Head of caudate nucleus (tissue), 42 donors: ENCODE data around the gene RAP1A.
"Not testable (repeated sequence)": the region's sequence is repeated elsewhere in the genome, so short reads cannot be mapped to it uniquely, and the experiment has no call there.

Experiments
- DNase-seq, 42 donors: peaks; one replicate each; pipeline versions ENCODE4 v3.0.0 to v3.0.0-alpha.2; 2020 to 2021; ENCODE audit warnings: mixed read lengths in 7 of 42
- intact Hi-C: fragments of 100-400 bp; cut with DNase I; formaldehyde crosslinking; loops from one replicate; pipeline ENCODE4 v1.15.0; 2022

The RAP1A gene

DNA sequence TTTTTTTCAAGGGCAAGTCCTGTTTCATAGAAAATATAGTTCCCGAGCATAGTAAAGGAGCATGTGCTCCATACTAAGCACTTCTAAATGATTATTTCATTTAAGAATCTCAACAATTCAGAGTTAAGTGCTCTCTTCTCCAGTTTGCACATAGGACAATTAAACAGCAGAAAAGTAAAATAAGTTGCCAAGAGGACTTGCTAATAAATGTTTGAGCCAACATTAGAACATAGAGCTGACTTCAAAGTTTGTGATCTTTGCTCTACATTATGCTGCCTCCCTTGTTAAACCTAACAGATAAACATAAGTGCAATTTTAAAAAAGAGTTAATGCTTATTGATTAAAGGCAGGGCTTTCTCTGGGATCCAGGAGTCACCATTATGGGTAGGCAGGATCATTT is 23.8 kb upstream of the RAP1A start:
- intact Hi-C loops, result no loop called here
- DNase-seq, result no peak

- no peak for DNase-seq
- intact Hi-C loops, result no loop called here
Observed at GRCh38 chr1:111596499-111596898, 23.1 kb upstream of the RAP1A start.

GRCh38 chr1:111597426-111597825 is 22.2 kb upstream of the RAP1A start:
- intact Hi-C loops, result no loop called here
- no peak for DNase-seq

GRCh38 chr1:111598544-111598943 is 21.0 kb upstream of the RAP1A start:
- DNase-seq, result no peak
- intact Hi-C loops, result no loop called here

GRCh38 chr1:111599781-111600693 is 19.6 kb upstream of the RAP1A start:
- DNase-seq, result no peak
- intact Hi-C loops, result no loop called here

- no peak for DNase-seq
- intact Hi-C loops, result no loop called here
Observed at GRCh38 chr1:111600886-111601386, 18.7 kb upstream of the RAP1A start.

DNA sequence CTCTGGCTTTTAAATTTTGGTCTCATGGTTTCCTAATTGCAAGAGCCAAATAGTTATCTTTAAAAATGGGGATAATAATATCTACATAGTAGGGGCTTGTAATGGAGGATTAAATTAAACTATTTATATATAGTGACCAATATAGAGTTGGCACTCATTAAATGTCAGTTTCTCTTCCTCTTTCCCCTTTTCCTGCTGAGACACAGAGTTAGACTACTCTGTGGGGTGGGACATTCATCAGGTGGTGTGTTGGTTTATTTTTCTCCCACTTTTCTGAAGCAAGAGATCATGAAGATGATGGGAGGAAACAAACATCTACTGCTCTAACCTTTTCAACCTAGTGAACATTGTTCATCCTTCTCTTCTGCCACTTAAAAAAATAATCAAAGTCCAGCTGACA is 17.3 kb upstream of the RAP1A start:
- intact Hi-C loops, result no loop called here
- no peak for DNase-seq

DNA sequence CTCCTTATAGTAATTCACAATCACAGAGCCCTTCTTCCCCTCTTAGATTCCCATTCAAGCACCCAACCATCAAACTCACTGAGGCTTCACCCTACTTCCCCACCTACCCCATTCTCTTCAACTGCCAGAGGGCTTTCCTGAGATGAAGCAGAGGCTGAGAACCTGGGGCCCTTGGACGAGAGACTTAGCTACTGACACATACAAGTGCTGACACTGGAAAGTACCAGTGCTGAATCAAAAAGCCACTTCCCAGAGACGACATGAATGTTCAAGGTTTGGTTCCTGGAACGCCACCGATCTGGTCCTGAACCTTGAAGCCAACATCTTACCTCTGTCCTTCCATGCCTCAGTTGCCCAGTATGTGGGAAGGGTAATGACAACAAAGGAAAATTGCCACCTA is 16.6 kb upstream of the RAP1A start:
- intact Hi-C loops, result no loop called here
- no peak for DNase-seq

- intact Hi-C loops, result no loop called here
- peak in 7 of 42 donors; percentile 8 to 26 (median 17) for DNase-seq
Observed at GRCh38 chr1:111603979-111604378, 15.6 kb upstream of the RAP1A start.

DNA sequence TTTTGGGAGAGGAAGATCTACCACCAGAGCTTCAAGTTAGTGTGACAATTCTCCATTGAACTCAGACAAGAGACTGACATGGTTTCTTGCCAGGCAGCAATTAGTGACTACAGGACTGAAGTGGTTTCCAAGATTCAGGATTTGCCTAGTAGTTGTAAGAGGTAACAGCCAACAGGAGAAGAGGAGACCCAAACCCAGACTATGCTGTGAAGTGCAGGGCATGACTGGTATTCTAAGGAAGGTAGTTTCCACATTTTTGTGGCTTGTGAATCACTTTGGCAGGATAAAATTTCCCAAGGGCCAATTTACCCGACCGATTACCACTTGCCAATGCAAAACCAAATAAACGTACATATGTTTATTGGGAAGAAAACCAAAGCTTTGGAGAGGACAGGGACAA is 14.7 kb upstream of the RAP1A start:
- intact Hi-C loops, result no loop called here
- no peak for DNase-seq

DNA sequence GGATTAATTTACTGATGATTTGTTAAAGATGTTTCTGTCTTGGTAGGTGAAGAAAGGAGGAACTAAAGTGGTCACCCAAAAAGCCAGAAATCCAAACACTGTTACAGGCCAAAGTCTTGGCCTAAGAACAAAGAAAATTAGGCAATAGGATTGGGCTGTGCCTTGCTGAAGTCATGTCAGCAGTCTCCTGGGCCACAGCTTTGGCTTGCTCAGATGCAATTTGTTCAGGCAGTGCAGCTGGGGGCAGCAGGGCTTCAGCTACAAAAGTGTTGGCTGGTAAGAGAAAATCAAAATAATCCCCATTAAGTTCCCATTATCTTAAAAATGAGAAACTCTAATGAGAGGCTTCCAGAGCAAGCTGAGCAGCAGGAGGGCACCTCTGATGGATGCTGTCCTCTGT is 14.0 kb upstream of the RAP1A start:
- peak in 10 of 42 donors; percentile 17 to 54 (median 36) for DNase-seq
- intact Hi-C loops, result no loop called here

GRCh38 chr1:111606457-111607215 is 13.0 kb upstream of the RAP1A start:
- intact Hi-C loops, result not testable (repeated sequence)
- DNase-seq, result peak in 7 of 42 donors; percentile 15 to 63 (median 36)

DNA sequence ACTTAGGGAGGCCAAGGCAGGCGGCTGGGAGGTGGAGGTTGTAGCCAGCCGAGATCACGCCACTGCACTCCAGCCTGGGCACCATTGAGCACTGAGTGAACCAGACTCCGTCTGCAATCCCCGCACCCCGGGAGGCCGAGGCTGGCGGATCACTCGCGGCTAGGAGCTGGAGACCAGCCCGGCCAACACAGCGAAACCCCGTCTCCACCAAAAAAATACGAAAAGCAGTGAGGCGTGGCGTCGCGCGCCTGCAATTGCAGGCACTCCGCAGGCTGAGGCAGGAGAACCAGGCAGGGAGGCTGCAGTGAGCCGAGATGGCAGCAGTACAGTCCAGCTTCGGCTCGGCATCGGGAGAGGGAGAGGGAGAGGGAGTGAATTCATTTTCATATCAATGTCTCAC is 11.1 kb upstream of the RAP1A start:
- not testable (repeated sequence) for DNase-seq

DNA sequence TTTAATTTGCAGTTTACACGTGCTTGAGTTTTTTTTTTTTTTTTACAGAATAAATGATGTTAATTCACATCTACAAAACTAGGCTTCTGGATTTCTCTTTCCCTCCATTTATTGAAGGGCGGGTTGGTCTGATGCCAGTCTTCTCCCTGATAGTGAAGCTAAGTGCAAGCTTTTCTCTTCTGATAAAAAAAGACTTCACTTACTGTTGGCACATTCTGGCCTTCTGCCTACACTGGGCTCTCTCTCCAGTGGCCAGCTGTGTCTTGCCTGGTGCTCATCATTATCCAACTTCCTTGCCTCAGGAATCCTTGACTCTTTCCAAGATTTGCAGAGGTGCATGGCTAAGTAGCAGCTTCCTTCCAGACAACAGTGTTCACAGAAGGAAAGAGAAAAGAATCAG is 7.6 kb upstream of the RAP1A start:
- DNase-seq, result no peak

More for the DNA sequence above, 11.1 kb upstream of the RAP1A start:
- intact Hi-C loops, result not testable (repeated sequence)

DNA sequence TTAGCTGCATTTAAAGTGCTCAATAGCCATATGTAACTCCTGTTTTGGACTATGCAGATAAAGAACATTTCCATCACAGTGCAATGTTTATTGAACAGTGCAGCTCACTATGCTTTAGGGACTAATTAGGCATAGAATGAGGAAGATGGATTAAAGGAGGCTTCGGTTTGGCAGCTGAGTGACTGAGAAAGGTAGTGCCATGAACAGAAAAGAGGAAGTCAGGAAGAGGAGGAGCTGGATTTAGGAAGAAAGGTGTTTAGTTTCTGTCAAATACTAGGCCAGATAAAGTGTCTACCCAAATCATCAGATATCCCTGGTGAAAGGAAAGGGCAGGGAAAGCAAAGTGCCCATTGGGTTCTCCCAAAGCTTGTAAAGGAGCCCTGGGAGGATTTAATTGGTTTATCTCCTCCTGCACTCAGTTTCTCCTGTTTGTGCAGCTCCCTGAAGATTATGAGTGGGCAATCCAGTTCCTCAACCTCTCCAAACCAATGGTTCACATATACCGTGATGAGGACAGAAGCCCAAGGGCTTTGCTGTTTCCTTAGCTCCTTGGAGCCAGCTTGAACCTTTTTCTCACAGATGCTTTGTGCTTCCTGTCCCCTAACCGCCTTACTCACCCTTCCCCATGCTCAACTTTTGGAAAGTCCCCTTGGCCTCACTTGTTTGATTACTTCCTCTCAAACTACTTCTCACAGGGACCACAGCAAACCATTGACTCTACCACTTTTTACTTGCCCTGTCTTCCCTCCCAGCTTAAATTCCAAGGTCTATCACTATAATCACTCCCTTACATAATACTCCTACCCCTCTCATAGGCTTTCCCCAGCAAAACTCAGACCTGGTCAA is 3.5 kb upstream of the RAP1A start:
- intact Hi-C loops, result loop anchor here (10.0 kb wide), 1 partner anchor 101 kb away; no protein-coding TSS in a partner anchor
- DNase-seq, result no peak

More for the DNA sequence above, 7.6 kb upstream of the RAP1A start:
- intact Hi-C loops, result loop anchor here (10.0 kb wide), 1 partner anchor 97 kb away; no protein-coding TSS in a partner anchor

DNA sequence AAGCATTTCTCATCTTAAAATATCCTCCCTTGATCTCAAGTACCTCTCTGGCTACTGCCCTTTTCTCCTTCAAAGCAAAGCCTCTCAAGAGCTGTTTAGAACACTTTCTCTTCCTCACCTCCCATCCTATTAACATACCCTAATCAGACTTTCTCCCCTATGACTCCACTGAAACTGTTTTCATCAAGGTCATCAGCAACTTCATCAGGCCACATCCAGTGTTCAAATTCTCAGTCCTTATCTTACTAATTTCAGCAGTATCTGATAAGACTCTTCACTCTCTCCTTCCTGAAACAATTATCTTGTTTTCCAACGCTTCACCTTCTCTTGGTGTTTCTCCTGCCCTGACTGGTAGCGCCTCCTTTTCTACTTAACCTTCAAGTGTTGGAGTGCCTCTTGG is 1.5 kb upstream of the RAP1A start:
- DNase-seq, result no peak
- intact Hi-C loops, result loop anchor here (10.0 kb wide), 1 partner anchor 103 kb away; no protein-coding TSS in a partner anchor

DNA sequence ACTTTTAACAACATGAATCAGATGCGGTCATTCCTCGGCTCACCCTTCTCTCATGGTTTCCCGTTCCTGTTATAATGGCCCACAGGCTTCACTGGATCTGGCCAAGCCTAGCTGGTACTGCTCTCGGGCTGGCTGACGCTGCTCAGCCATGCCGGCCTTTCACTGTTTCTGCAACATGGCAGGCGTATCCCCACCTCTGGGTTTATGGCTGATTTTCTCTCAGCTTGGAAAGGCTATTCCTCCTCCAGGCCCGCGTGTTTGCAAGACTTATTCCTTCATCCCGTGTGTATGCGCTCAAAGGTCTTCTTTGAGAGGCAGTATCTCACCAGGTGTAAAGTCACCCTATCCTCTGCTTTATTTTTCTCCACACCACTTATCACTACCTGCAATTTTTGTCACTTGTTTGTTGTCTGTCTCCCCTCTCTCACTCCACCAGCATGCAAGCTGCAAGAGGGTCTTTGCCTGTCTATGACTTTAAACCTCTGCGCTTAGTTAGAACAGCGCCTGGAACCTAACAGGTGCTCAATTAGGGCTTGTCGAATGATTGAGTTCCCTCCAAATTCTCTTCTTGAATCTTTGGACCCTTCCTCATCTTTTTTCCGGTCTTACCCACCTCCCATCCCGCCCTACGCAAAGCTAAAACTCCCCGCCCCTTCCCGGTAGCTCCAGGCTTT is 491 bp upstream of the RAP1A start:
- DNase-seq, result peak in 5 of 42 donors; percentile 9 to 23 (median 11)
- intact Hi-C loops, result loop anchor here (10.0 kb wide), 1 partner anchor 104 kb away; no protein-coding TSS in a partner anchor

GRCh38 chr1:111620441-111620971 is 917 bp downstream of the RAP1A start:
- intact Hi-C loops, result no loop called here
- DNase-seq, result no peak
